T-helper 9 cell (primary cell): ENCODE results near the gene ANKMY1.

Experiments
- DNase-seq: peaks from one replicate; pipeline ENCODE4 v3.0.0-alpha.2; 2020

The ANKMY1 gene

GRCh38 chr2:240594511-240595380 is 37.0 kb upstream of the ANKMY1 start:
- no peak for DNase-seq

- DNase-seq, result no peak
These were observed 36.1 kb upstream of the ANKMY1 start for GRCh38 chr2:240593703-240594451.

GRCh38 chr2:240593026-240593702 is 35.4 kb upstream of the ANKMY1 start:
- DNase-seq, result no peak

- no peak for DNase-seq
These were observed 34.0 kb upstream of the ANKMY1 start for GRCh38 chr2:240591784-240592183.

- no peak for DNase-seq
These were observed 33.4 kb upstream of the ANKMY1 start for GRCh38 chr2:240591226-240591625.

DNA sequence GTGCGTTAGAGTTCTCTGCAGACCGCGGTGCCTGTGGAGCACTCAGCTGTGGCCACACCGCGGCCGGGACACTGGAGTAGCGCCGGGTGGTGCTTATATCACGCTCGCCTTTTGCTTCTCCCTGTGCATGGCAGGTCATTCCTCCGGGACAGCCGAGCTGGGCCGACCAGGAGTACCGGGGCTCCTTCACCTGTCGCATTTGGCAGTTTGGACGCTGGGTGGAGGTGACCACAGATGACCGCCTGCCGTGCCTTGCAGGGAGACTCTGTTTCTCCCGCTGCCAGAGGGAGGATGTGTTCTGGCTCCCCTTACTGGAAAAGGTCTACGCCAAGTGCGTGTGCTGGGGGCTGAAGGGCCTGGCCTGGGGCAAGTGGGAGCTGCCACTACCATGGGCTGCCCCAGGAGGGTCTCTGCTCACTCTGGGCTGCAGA is 32.9 kb upstream of the ANKMY1 start:
- DNase-seq, result no peak

DNA sequence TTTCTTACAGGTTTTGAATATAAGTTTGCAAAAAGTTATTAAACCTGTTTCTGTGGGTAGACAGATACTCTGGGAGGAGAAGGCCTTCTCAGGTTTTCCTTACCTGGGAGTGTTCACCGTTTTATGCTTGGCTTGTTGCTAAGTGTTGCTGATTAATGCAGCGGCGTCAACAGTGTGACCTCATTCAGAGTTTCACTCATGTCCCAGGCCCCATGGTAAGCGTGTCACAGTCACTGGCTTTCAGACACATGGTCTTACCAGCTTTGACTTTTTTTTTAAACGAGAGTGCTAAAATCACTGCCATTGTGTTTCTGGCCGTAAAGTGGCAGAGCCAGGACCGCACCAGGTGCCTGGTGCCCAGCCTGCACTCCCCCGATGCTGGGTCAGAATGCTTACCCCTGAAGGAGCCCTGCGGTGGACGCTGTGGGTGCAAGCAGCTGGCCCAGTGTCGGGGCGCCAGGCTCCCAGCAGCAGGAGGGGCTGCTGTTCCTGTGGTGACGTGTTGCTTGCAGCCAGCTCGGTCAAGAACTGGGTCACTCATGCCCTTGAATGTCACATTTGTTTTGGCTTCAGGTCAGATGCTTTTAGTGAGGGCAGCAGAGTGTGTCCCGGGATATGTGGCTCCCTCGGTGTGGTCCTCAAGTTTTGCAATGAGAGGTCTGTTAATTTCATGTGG is 32.2 kb upstream of the ANKMY1 start:
- DNase-seq, result no peak

DNA sequence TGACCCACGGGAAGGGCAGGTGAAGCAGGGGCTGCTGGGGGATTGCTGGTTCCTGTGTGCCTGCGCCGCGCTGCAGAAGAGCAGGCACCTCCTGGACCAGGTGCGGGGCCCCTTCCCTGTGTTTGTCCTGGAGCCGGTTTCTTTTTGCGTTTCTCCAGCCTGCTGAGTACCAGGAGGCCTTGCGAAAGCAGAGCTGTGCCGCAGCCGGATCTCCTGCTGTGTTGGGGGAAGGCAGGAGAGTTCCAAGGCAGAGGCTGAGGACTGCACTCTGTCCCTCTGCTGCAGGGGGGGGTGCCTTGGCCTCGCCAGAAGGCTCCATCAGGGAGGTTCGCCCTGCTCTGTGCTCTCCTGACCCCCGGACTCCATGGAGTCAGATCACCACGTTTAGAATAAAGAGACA is 31.6 kb upstream of the ANKMY1 start:
- DNase-seq, result no peak

DNA sequence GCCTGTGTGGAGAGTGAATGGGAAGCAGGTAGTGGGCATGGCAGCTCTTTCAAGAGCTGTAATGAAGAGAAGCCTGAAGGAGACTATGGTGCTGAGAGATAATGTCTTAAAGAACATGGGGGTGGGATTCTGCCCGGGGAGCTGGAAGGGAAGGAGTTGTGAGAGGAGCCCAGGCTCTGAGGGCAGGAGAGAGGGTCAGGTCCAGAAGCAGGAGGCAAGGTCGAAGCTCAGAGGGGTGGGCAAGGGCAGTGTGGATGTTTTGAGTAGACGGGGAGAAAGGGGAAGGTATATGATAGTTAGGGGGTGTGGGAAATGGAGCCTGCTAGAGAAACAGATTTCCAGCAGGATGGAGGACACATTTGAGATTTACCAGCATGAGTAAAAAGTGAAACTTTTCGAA is 30.9 kb upstream of the ANKMY1 start:
- DNase-seq, result no peak

DNA sequence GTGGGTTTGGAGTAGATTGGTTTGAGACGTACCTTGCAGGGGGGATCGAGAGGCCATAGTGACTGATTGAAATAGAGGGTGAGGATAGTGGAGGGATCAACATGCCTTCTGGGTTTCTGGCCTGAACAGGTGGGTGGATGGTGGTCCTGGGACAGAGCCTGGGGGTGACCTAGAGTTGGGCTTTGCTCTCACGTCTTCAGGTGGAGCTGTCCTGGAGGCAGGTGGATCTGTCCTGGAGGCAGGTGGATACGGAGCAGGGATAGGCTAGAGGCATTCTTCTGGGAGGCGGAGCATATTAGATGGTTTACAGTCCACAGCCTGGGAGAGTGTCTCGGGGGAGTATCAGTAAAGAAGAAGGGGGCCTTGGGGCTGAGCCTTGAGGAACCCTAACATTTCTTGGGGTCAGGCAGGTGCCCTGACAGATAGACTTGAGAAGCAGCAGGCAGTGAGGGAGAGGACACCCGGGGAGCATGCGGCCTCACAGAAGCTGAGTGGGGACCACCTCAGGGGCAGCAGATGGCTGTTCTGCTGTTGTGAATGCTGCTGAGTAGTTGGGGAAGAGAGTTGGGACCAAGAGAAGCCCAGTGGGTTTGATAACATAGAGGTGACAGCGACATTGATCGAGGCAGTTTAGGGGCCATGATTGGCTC is 30.3 kb upstream of the ANKMY1 start:
- no peak for DNase-seq

DNA sequence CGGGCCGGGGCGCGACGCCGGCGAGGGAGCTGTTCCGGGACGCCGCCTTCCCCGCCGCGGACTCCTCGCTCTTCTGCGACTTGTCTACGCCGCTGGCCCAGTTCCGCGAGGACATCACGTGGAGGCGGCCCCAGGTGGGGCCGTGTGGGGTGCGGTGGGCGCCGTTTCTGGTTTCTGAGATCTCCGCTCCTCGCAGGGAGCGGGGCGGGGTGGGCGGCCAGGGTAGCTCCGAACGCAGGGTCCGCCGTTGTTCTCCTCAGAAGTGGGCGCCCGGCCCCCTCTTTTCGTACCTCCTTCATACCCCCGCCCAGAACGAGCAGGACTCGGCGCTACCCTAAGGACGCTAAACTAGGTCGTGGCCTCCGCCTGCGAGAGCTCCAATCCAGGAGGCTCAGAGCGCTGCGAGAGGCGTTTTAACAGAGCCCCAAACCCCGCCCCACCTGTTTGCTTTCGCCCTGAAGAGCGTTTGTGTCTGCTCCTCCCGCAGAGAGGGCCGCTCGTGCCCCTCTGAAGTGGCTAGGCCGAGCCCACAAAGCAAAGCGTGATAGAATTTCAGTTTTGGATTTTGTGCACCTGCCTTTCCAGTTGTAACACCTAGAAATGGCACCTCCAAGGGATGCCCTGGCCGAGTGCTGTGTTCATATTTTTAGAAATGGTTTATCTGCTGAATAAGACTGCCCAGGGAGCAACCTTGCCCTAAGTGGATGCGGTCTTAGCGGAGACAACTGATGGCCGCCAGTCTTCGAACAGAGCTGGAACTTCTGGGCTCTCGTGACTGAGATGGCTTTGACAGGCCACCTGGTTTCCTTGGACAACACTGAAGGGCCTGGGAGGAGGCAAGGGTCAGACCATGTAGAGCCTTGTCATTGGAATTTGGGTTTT is 29.4 kb upstream of the ANKMY1 start:
- peak; percentile 49 for DNase-seq

DNA sequence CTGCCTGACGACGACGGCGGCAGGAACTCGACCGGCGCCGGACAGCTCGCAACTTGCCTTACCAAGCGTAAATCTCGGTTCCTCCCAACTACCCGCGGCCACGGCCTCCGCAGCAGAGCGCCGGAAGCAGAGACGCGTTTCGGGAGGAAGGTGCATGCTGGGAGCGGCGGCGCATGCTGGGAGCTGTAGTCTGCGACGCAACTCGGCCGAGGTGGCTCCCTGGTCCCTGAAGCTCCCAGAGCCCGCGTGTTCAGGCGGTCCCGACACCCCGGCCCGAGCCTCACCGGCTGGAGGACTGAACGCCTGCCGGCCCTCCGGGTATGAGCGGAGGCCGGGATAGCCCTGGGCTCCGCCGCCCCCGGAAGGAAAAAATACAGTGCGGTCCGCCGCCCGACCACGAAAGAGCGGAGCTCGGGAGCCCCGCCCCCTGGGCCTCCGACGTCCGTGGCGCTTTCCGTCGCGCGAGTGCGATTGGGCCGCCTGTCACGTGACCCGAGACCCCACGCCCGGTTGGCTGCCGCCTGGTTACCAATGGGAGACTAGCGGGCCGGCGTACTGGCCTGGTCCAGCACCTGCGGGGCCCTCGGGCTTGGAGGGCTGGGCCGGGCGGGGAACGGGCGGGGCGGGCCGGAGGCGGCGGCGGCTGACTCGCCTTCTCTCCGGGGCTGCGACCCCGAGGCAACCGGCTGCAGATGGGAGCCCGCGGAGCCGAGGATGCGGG is 28.6 kb upstream of the ANKMY1 start, which contains the start of gene CAPN10:
Gene CAPN10 (plus strand): TSS at position 537 of the 721 bp plus-strand sequence. CDS start 178 bp downstream, at position 715.
- peak; percentile 95 for DNase-seq

DNA sequence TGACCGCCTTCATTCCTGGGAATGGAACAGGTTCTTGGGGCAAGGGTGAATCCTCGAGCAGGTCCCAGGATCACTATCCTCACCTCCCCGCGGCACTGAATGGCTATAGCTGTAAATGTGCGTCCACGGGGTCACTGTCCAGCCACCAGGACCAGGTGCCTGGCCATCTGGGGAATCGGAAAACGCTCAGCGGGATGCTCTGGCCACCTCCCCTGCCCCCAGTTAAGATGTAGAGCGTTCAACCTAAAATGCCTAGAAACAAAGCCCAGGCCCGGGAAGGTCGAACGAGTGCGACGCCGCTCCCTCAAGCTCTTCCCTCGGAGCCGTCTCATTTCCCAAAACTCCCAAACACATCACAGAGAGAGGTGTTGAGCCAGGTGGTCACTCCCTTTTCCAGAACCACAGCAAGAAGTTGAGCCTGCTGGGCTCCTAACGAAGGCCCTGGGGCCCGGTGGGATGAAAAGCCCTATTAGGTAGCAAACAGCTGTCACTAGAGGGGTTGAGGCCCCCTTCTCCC is 28.0 kb upstream of the ANKMY1 start:
- DNase-seq, result no peak

GRCh38 chr2:240585101-240585500 is 27.3 kb upstream of the ANKMY1 start:
- no peak for DNase-seq

- no peak for DNase-seq
These were observed 26.8 kb upstream of the ANKMY1 start for GRCh38 chr2:240584486-240585031.

- DNase-seq, result no peak
These were observed 26.0 kb upstream of the ANKMY1 start for GRCh38 chr2:240583774-240584173.

DNA sequence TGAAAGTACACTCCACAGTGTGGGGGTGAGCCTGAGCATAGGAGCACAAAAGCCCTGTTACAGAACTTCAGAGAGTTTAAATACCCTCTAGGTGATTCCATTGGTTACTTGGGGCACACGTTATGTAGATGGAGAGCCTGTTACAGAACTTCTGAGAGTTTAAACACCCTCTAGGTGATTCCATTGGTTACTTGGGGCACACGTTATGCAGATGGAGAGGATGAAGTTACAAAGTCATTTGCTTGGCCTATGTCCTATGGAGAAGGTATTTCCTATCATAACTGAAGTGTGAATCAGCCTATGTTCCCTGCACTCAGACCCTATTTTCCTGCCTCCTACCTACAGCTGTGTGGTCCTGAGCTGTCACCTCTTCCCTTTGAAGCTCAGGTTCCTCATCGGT is 25.0 kb upstream of the ANKMY1 start:
- no peak for DNase-seq

GRCh38 chr2:240581811-240582210 is 24.0 kb upstream of the ANKMY1 start:
- DNase-seq, result no peak

DNA sequence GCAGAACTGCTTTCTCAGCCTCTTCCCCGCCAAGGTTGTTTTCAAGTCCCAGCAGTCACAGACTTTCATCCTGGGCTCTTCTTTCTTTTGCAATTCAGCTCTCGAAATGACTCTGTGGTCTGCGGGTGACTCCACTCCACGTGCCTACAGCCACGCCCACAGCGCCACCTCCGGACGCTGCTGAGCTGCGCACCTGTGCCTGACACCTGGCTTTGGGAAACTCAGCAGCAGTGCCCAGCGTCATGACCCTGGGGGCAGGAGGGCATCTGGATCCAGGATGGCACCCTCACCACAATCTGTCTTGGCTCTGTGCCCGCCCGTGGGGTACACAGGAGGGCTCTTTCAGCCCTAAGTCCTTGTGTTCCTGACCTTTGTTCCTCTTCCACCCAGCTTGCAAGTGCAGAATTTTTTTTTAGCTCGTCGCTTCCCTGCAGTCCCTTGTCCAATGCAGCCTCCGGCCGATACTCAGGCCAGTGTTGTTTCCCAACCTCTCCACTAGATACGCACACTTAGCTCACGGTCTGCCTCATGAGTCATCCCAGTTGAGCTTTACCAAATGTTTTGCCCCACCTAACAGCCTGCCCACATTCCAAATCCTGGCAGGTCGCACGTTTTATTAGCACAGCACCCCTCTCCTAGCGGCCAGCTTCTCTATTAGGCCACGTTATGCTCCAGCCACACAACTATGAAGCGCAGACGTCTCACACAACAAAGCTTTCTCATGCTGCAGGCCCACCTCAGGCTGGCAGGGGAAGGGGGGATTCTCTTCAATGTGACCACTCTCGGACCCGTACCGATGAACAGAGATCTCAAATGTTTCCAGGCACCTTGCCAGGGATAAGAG is 22.2 kb upstream of the ANKMY1 start:
- DNase-seq, result peak; percentile 81
